ENCODE measurements around the gene SLC2A3. TPM values are rescaled to one million over a fixed set of nuclear protein-coding genes. Genes with fewer than 3 reads are reported as not detected.
"Not testable (repeated sequence)": the region's sequence is repeated elsewhere in the genome, so short reads cannot be mapped to it uniquely, and the experiment has no call there.

Gene SLC2A3
- total RNA-seq, 4 donors from 2014 or later: 9.2 to 81.0 (median 40.1) TPM

DNA sequence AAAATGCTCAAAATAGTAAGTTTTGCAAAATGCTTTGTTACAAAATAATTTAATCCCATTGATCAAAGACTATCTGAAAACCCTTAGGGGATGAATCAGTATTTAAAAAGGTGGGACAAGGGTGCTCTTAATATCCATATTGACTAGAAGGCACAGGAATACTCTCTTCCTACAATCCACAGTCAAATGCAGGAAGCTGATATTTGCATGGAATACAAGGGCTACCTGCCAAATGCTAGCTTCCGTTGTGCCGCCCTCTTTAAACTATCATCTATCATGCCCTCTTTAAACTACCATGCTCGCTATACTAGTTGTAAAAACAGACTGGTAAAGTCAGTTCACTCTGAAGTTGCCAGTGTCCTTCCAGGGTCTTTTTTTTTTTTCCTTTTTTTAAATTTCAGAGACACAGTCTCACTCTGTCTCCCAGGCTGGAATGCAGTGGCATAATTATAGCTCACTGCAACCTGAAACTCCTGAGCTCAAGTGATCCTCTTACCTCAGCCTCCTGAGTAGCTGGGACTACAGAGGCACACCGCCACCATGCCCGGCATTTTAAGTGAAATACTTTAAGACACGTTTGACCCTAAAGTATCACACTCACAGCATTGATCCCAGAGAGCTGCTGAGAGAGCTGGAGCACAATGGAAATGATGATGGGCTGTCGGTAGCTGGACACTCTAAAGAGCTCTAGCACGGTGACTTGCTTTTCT lies 6.7 kb downstream of the SLC2A3 start:
- peaks cover 0 to 5% of the 10 kb centered on the region in 2 donors for H3K4me1 ChIP-seq
- no peaks in the 10 kb centered on the region for H3K27me3 ChIP-seq
- no peak for TF ChIP-seq POLR2A (IDR thresholded peaks at IDR 0.05)
- no peak for TF ChIP-seq CTCF (IDR thresholded peaks at IDR 0.05)
- H3K9me3 ChIP-seq: no peaks in the 10 kb centered on the region
- H3K27ac ChIP-seq: no peak overlapping the region
- intact Hi-C loops (cut with DNase I): no loop called here
- peaks cover 49 to 56% of the 10 kb centered on the region in 2 donors for H3K36me3 ChIP-seq
- DNase-seq: no peak
- no peak overlapping the region for H3K4me3 ChIP-seq (replicated peaks in 1 of 3)
- WGBS, 2 donors: 67 to 77% methylated on average over 7 to 8 of the region's 8 CpGs

GRCh38 chr12:7927470-7927869 lies 8.5 kb downstream of the SLC2A3 start:
- 92 to 100% methylated on average over 4 of the region's 4 CpGs for WGBS, 2 donors
- peaks cover 58 to 59% of the 10 kb centered on the region in 2 donors for H3K36me3 ChIP-seq
- TF ChIP-seq CTCF (IDR thresholded peaks at IDR 0.05): no peak
- no peak for TF ChIP-seq POLR2A (IDR thresholded peaks at IDR 0.05)
- intact Hi-C loops (cut with DNase I): no loop called here
- no peaks in the 10 kb centered on the region for H3K27me3 ChIP-seq
- H3K27ac ChIP-seq: no peak overlapping the region
- no peaks in the 10 kb centered on the region for H3K9me3 ChIP-seq
- H3K4me3 ChIP-seq (replicated peaks in 1 of 3): no peak overlapping the region
- no peaks in the 10 kb centered on the region for H3K4me1 ChIP-seq
- DNase-seq: no peak

DNA sequence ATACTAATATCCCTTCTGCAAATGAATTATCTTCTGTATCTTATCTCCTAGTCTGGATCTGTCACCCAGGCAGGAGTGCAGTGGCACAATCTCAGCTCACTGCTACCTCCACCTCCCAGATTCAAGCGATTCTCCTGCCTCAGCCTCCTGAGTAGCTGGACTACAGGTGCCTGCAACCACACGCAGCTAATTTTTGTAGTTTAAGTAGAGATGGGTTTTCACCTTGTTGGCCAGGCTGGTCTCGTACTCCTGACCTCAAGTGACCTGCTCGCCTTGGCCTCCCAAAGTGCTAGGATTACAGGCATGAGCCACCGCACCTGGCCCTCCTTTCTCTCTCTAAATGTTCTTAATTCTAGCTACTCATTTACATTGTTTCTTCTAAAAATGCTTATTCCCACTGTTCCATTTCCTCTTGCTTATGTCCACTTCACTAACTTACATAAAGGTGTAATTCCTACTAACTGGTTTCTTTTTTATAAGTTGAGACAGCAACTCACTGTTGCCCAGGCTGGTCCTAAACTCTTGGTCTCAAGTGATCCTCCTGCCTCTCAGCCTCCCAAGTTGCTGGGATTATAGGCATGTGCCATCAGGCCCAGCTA lies 9.8 kb downstream of the SLC2A3 start:
- H3K27ac ChIP-seq; intact Hi-C loops (cut with DNase I); H3K4me3 ChIP-seq (replicated peaks in 1 of 3); H3K27me3 ChIP-seq; H3K9me3 ChIP-seq; H3K4me1 ChIP-seq; DNase-seq: not testable (repeated sequence)
- 95 to 96% methylated on average over 5 of the region's 5 CpGs for WGBS, 2 donors
- H3K36me3 ChIP-seq: peaks cover 61 to 68% of the 10 kb centered on the region in 2 donors

GRCh38 chr12:7923241-7924236 lies 12.4 kb downstream of the SLC2A3 start:
- 96 to 97% methylated on average over 15 of the region's 15 CpGs for WGBS, 2 donors
- peaks cover 46 to 50% of the 10 kb centered on the region in 2 donors for H3K36me3 ChIP-seq

GRCh38 chr12:7921181-7921580 lies 14.8 kb downstream of the SLC2A3 start:
- H3K4me1 ChIP-seq; H3K4me3 ChIP-seq (replicated peaks in 1 of 3); H3K27me3 ChIP-seq; DNase-seq; intact Hi-C loops (cut with DNase I); H3K27ac ChIP-seq; H3K9me3 ChIP-seq: not testable (repeated sequence)
- H3K36me3 ChIP-seq: peaks cover 30 to 31% of the 10 kb centered on the region in 2 donors
- 85 to 87% methylated on average over 12 of the region's 12 CpGs for WGBS, 2 donors

More at GRCh38 chr12:7923241-7924236, 12.4 kb downstream of the SLC2A3 start:
- Histone ChIP-seq H3K27ac (no peak overlapping the region), H3K4me1 (no peaks in the 10 kb centered on the region), H3K9me3 (no peaks in the 10 kb centered on the region), H3K27me3 (no peaks in the 10 kb centered on the region), H3K4me3 (replicated peaks in 1 of 3) (no peak overlapping the region)
- no peak for DNase-seq
- TF ChIP-seq CTCF (IDR thresholded peaks at IDR 0.05) (no peak), POLR2A (IDR thresholded peaks at IDR 0.05) (no peak)
- intact Hi-C loops (cut with DNase I): no loop called here

- H3K27me3 ChIP-seq; H3K27ac ChIP-seq; H3K4me1 ChIP-seq; intact Hi-C loops (cut with DNase I); H3K4me3 ChIP-seq (replicated peaks in 1 of 3); DNase-seq; H3K9me3 ChIP-seq: not testable (repeated sequence)
- H3K36me3 ChIP-seq: peaks cover 20% of the 10 kb centered on the region in 2 donors
- 89 to 94% methylated on average over 7 of the region's 7 CpGs for WGBS, 2 donors
These were observed 17.8 kb downstream of the SLC2A3 start for GRCh38 chr12:7918268-7918590.
